ENCODE results near the gene PDPK1.

The PDPK1 gene

DNA sequence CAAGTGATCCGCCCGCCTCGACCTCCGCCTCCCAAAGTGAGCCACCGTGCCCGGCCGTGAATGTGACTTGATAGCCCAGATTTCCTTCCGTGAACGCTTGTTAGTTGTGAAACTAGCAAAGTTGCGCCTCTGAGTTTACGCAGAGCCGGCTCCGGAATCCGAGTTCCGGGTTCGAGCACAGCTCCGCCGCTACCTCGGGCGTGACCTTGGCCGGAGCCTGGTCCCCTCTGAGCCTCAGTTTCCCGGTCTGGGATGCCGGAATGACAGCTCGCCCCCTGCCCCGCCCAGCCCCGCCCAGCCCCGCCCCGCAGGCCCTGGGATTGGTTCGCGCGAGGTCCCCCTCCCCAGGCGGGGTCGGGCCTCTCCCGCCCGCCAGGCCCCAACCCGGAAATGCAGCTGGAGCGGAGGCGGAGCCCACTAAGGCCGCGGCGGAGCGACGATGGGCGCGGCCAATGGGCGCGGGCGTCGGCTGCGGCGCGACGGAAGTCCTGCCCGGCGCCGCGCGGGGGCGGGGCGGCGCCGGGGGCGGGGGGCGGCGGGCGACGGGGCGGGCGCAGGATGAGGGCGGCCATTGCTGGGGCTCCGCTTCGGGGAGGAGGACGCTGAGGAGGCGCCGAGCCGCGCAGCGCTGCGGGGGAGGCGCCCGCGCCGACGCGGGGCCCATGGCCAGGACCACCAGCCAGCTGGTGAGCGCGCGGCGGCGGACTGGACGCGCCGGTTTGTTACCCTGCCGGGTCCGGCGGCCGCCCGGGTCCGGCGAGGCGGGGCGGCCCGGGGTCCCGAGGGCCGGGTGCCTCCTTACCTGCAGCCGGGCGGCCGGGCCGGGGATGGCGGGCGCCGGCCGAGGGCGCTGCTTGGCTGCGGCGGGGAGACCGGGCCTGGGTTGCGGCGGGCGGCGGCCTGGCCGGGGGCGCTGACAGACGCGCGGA, at the start of gene PDPK1:
TSS of gene PDPK1 (plus strand) at position 571 of the 929 bp plus-strand sequence. CDS start at position 663, 92 bp downstream.
- DNase-seq, result peak; percentile 92 to 93

DNA sequence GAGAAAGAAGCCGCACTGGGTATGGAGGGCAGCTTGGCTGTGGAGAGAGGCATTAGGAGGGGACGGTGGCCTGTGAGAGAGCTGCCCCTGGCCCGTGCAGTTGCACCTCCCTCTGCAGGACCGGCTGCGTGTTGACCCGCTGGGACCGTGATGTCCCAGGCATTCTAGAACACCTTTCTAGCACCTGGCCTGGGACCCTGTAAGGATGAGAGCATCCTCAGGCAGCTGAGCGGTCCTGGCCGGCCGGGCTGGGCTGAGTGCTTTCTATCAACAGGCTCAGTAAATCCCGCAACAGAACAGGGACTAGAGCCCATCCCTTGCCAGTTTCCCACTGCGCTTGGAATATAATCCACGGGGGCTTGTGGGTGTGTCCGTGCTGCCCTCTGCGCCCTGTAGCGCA, 48.2 kb upstream of the PDPK1 start:
- DNase-seq, result no peak

DNA sequence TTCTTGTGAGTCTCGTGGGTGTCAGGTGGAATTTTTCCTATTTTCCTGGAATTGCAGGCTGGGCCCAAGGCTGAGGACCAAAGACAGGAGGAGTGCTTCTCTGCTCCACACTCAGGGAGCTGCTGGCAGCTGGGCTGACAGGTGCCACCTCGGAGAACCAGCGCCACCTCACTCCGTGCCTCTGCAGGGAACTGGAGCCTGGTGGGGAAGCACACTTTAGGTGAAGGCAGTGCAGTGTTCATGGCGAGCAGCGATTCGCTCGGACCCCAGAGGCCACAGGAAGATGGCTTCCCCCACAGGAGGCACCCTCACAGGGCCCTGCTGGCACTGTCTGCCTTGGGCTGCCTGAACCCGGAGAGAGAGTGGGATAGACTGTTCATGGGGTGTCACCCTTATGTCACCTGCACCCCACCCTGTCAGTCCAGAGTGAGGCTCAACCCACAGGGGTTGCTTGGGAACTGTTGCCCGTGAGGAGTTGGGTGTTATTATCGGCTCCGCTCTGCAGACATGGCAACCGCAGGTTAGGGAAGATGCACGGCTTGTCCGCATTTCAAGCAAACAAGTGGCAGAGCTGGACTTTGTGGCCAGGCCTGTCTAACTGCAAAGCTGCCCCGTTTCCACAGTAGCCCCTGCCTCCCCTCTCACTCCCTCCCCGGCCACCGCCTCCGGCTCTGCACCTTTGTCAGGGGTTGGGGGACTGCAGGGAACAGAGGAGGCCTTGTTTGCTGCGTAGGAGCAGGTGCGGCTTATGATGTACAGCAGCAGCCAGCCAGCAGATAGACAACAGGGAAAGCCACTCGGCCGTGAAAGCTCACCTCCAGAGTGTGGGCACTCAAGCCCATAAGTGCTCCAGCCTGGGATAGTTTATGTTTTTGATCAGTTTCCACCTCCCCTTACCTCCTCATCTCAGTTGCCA, 47.4 kb upstream of the PDPK1 start:
- DNase-seq, result no peak

DNA sequence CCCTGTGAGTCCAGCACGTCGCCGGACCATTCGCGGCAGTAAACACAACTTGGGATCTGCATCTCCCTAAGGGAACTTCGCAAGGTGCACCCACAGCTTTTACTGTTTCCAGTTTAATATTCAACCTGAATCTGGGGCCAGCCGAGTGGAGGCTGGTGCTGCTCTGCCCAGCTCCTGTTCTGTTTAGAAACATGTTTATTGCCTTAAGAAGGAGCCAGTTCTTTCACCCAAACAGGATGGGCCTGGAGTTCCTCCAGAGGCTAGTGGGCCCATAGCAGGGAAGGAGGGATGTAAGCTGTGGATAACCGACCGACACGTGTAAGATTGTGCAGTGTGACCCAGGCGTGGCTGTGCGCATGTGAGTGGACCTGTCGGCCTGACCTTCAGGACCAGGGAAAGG, 45.5 kb upstream of the PDPK1 start:
- DNase-seq, result no peak

DNA sequence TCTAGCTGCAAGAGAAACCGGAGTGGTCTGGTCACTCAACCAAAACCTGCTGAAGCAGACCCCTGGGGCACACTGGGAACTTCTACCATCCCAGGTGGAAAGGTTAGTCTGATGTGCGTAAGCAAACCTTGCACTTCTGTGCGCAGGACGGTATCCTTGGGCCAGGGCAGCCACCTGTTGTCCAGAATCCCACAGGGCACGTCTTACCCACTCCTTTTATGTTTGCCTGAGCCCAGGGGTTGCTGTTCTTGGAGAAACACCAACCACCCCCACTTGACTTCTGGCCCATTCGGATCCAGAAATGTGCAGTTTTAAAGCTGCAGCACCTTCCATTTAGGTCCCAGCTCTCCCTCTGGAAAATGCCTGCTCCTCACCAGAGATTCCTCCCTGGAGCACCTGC, 44.2 kb upstream of the PDPK1 start:
- DNase-seq, result no peak

DNA sequence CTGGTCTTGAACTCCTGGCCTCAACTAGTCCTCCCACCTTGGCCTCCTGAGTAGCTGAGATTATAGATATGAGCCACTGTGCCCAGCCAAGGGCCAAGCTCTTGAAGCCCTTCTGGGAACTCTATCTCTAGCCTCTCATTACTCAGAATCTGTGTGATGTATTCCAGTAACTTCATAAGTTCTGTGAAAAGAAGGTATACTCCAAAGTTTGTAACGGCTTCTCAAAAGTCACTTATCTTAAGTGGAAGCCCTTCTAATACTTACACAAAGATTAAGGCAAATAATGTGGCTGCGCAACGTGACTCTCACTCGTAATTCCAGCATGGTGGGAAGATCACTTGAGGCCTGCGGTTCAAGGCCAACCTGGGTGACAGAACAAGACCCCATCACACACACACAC, 43.2 kb upstream of the PDPK1 start:
- DNase-seq, result no peak

DNA sequence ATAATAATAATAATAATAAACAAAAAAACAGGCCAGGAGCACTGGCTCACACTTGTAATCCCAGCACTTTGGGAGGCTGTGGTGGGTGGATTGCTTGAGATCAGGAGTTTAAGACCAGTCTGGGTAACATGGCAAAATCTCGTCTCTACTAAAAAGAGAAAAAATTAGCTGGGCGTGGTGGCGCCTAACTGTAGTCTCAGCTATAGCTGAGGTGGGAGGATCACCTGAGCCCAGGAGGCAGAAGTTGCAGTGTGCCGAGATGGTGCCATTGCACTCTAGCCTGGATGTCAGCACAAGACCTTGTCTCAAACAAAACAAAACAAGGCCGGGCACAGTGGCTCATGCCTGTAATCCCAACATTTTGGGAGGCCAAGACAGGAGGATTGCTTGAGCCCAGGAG, 42.8 kb upstream of the PDPK1 start:
- no peak for DNase-seq

DNA sequence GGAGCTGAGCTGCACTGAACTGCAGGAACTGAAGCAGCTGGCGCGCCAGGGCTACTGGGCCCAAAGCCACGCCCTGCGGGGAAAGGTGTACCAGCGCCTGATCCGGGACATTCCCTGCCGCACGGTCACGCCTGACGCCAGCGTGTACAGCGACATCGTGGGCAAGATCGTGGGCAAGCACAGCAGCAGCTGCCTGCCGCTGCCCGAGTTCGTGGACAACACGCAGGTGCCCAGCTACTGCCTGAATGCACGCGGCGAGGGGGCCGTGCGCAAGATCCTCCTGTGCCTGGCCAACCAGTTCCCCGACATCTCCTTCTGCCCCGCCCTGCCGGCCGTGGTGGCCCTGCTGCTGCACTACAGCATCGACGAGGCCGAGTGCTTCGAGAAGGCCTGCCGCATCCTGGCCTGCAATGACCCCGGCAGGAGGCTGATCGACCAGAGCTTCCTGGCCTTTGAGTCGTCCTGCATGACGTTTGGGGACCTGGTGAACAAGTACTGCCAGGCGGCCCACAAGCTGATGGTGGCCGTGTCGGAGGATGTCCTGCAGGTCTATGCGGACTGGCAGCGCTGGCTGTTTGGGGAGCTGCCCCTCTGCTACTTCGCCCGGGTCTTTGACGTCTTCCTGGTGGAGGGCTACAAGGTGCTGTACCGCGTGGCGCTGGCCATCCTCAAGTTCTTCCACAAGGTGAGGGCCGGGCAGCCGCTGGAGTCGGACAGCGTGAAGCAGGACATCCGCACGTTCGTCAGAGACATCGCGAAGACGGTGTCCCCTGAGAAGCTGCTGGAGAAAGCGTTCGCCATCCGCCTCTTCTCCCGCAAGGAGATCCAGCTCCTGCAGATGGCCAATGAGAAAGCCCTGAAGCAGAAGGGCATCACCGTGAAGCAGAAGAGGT, 41.4 kb upstream of the PDPK1 start:
- no peak for DNase-seq

DNA sequence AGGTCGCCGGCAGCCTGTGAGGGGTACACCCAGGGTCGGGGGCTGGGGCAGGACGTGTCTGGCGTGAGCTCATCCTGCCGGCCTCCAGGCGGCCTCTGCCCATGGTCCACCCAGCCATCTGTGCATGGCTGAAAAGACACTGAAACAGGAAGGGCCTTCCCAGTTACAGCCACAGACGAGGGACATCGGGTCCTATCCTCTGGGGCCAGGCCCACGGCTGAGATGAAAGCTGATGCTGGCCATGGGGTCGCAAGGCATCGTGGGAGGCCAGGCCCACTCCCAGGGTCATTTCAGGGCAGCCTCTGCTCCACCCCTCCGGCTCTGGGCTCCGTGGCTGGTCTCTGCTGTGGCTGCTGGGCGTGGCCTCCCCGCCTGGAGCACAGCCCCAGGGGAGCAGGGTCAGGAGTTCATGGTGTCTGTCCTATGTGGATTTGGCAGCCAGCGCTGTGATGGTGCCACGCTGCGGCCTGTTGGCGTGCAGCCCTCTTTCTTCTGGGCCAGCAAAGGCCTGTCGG, 40.6 kb upstream of the PDPK1 start:
- no peak for DNase-seq

DNA sequence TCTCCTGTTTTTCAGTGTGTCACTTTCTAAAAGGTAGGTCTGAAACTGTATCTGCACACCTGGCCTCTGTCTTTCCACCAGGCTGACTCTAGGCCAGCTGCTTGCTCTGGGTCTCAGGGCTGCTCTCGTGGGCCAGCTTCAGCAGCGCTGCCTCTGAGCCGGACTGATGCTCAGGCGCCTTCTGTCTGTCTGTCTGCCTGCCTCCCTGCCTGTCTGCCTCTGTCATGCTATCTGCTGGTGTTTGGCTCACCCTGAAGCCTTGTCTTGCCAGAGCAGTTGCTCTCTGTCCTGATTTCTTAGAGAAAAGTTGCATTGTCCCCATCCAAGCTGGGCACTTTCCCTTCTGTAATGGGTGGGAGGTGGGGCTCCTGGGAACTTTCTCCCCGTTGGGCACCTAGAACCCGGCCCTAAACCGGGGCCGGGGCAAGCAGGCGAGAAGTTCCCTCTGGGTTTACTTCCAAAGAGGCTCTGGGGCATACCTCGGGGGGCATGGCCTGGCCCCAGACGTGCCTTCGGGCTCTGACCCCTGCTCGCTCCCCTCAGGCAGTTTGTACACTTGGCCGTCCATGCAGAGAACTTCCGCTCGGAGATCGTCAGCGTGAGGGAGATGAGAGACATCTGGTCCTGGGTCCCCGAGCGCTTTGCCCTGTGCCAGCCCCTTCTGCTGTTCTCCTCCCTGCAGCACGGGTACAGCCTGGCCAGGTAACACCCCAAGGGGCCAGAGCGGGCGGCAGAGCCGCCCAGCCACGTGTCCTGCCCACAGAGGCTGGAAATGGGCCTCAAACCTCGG, 39.9 kb upstream of the PDPK1 start:
- no peak for DNase-seq

DNA sequence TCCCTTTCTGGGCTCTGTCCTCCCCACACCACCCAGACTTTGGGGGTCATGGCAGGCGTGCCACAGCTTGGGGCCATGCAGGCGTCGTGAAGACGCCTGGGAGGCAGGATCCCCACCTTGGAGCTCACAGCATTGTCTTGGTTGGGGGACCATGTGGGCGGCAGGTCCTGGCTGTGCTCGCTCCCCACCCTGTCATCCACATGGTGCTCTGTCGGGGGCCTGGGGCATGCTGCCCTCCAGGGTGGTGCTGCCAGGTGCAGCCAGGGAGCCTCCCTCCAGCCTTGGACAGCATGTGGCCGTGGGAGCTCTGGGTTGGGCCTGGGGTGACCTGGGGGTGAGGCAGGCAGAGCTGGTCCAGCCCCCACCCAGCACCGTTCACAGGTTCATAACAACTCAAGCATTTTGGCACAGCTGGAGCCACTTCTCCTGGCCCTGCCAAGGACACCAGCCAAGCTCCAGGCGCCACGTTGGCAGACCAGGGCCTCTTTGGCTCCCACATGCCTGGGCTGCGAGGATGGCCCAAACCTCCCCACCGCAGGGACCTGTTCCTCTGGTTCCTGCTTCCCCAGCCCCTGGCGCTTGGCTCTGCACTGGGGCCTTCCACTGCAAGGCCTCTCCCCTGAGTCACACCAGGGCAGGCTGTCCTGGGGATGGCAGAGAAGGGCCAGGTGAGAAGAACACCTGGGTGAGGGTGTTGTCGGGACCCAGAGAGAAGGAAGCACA, 39.1 kb upstream of the PDPK1 start:
- DNase-seq, result no peak

DNA sequence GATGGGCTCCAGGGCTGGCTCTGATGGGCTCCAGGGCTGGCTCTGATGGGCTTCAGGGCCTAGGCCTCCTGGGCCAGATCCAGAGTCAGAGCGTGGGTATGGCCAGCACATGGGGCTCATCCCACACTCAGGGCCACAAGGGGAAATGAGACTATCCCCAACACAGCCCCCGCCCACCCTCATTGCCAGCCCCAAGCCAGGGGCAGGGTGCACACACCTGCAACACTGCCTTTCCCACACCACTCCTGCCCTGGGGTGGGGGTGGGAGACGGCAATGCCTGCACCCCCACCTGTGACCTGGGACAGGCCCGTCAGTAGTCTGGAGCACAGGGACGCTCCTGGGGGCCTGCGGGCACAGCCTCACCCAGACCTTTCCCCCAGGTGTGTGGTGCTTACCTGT, 38.4 kb upstream of the PDPK1 start:
- DNase-seq, result no peak

DNA sequence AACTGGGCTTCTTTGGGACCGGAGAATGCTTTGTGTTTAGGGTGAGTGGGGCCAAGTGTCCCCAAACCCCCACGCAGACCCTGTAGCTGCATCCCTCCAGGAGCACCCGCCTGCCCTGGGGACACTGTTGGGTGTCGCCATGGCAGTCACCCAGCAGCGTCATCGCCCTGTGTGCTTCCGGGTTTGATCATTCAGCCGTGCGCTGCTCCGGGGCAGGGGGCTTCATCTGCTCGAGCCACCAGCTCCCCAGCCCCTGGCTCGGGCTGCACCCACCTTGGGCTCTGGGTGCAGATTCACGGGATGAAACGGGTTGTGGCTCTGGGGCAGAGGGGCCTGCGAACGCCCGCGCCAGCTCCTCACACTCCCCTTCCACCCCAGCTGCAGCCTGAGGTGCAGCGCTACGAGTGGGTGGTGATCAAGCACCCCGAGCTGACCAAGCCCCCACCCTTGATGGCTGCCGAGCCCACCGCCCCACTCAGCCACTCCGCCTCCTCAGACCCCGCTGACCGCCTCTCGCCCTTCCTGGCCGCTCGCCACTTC, 37.9 kb upstream of the PDPK1 start:
- DNase-seq, result no peak

DNA sequence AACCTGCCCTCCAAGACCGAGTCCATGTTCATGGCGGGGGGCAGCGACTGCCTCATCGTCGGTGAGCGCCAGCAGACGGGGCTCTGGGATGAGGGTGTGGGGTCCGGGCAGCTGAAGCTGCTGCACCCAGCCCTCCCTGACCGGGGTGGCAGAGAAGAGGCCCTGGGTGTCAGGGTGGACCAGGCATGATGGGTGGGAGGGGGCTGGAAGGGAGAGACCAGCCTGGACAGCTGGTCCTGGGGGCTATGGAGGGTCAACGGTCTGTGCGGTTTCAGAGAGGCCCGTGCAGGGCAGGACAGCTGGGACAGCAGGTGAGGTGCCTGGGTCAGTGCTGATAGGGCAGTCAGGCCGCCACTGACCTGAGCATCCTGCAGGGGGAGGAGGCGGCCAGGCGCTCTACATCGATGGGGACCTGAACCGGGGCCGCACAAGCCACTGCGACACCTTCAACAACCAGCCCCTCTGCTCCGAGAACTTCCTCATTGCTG, 37.3 kb upstream of the PDPK1 start:
- no peak for DNase-seq

DNA sequence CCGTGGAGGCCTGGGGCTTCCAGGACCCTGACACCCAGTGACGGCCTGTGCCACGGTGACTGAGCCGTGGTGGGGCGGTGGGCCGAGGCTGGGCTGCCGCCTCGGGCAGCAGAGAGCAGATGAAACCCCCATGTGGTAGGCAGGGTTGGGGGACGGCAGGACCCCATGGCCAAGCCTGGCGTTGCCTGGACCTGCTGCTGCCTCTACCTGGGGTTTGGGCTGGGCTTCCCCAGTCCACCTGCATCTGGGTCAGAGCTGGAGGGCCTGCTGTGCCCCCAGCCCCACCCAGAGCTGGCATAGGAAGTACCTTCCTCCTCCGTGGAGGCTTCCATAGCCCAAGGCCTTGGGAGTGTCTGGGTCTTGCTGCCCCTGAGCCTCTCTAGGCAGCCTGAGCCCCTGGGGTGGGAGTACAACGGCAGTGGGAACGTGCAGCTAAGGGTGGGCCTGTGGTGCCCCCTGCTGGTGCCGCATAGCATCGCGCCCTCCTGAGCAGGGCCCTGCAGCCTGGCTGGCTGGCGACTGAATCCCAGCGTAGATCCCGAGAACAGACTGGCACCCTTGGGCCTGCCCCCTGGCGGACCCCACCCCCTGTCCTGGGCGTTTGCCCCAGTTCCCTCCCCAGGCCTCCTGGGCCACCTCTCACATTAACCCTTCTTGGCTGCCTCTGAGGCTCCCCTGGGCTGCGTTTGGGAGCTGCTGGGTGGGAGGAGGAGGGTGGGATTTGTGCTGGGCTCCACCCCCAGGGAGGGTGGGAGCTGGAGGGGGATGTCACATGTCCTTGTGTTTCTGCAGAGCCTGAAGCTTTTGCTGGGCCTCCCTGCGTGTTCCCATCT, 36.7 kb upstream of the PDPK1 start:
- DNase-seq, result peak; percentile 86

DNA sequence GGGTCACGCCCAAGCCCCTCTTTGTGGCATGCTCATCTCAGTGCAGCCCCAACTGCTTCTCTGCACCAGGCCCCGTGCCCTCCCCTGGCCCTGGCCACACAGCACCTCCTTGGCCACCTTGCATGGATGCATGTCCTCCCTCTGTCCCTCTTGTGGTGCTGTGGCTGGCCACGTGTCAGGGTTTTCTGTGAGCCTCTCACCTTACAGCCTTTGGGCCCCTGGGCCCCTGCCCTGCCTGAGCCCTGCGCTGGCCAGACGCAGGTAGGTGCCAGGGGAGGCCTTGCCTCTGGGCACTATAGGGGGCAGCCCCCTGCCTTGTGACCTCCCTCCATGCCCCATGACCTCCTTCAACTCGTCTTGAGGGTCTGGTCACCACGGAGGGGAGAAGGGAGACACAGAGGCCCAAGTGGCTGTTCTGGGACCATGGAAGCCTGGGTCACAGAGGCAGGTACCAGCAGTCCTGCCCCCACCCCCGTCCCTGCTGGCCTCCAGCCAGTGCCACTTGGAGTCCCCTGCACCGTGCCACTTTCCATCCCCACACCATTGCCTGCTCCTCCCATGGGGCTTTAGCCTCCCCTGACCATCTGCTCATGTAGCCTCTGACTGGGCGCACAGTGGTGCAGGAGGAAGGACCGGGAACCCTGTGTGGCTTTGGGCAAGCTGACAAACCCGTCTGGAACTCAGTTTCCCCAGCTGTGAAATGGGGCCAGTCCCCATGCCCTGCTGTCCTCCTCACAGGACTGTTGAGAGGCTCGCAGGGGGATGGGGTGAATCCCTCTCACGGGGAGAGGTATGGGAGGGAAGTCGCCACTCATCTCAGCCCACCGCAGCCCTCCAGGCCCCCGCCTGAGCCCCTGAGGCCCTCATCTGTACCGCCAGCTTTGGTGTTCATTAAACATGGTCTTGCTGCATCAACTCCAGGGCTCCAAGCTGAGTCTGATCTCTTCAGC, 35.6 kb upstream of the PDPK1 start:
- DNase-seq, result no peak

DNA sequence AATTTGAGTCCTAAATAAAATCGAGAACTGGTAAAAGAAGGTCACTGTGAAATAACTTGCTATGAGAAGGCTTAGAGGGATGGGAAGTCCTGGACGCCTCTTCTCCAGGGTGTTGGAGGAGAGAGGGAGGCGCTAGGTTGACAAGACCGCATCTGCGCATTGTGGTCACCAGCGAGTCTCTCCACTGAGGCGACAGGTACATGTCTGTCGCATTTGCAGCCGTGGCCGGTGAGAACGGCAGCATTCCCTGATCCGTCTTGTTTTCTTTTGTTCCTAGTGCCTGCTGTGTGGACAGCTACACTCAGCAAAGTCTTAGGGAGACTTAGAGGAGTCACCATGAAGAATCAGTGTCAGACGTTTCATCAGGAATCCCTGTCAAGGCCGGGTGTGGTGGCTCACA, 32.1 kb upstream of the PDPK1 start:
- DNase-seq, result no peak

DNA sequence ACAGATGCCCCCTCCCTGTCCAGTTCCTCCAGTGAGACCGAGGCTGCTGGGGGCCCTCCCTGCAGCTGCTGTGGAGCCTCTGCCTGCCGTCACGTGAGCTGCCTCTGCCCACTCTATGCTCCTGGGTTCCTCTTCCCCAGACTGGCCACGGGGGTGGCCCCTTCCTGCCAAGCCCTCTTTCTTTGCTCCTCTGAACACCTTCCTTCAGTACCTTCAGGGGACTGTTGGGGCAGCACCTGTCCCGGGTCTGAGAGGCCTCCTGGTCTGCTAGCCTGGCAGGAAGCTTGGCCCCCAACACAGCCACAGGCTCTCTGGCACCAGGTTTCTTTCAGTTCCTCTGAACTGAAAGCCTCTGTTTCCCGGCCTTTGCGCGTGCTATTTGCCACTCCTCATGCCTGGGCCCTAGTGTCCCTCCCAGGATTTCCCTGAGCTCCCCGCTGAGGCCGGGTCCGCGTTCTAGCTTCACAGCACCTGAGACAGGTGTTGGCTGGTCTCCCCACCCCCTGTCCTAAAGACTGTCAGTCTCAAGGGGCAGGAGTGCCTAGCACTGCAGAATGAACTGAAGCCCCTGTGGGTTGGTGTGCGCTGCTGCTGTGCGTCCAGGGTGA, 30.7 kb upstream of the PDPK1 start:
- DNase-seq, result no peak

Measured in stimulated activated CD4-positive, alpha-beta T cell treated with anti-CD3 and anti-CD28 coated beads, Interleukin-2, amount 100 ng/mL, for 24 hours (primary cell).